WTC11 (cell line): ENCODE results near the gene NFAM1. TPM values are rescaled to one million over a fixed set of nuclear protein-coding genes. Genes with fewer than 3 reads are reported as not detected.

Experiments
- CBFB ChIP-seq: sonication (generic); formaldehyde crosslinking; IDR thresholded peaks from 2 replicates; pipeline ENCODE4 v1.8.1; 2022; ENCODE audit warnings: mild to moderate bottlenecking, low read depth, missing genetic modification reagents
- total RNA-seq: library from RNA; stranded (reverse); gene quantifications from 3 replicates; pipeline ENCODE4 v1.2.3, GENCODE V29; 2021
- TF ChIP-seq, protein P1 (sequence below): fragments of 250-450 bp; sonication (Bioruptor Pico); conservative IDR thresholded peaks from 2 replicates; pipeline ENCODE4 v1.9.0; 2021; ENCODE audit warnings: mild to moderate bottlenecking

Gene NFAM1
- total RNA-seq, 1 experiment from 2014 or later: 1.6 TPM

DNA sequence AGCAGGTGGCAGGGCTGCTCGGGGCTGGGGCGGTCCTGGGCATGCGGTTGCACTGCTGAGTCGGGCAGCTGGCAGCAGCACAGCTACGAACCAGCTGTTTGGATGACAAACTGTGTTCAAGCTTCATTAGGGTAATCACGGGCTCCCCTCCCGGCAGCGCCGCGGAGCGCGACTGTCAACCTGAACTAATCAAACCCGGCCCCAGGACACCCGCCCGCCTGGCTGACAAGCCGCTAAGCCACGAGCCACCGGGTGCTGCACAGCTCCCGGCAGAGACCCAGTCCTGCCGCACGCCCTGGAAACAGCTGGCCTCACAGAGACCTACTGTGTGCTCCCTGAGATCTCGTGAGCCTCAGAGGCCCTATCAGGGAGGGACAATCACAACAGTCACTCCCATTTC is 101.2 kb downstream of the NFAM1 start (continued):
- no peak for TF ChIP-seq CBFB (CRISPR knock-in tag)
- TF ChIP-seq, protein P1, sequence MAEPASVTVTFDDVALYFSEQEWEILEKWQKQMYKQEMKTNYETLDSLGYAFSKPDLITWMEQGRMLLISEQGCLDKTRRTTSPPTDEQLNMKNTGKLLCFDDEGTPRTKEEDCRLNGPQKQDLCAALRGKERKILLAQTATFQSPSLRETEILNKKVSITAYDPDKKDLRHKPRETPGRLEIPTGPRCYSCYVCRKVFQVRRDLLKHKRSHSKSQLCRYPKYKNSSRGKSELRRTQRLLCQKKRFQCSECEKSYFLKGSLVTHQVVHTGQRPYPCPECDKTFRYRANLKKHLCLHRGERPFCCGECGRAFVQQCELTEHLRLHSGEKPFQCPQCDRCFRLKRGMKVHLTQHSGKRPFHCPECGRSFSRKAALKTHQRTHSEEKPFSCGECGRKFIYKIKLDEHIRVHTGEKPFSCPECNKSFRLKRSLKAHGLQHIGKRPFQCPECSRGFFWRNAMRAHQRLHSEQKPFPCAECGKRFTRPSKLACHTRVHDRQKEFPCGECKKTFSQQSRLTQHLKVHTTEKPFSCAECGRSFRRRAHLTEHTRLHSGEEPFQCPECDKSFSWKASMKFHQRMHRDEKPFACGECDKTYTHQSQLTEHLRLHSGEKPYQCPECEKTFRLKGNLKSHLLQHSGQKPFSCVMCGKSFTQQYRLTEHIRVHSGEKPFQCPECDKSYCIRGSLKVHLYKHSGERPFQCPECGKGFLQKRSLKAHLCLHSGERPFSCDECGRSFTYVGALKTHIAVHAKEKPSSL: no peak

Other genes with a start within 250 kb of the NFAM1 start
- gene TCF20, start 161.8 kb downstream of the NFAM1 start, total RNA-seq: 68.6 to 77.0 TPM (median 74.3 TPM) in 3 replicates
- 72.9 to 95.0 TPM (median 76.5 TPM) in 3 replicates for gene RRP7A, start 87.4 kb upstream of the NFAM1 start, total RNA-seq
- gene SERHL2, start 121.6 kb upstream of the NFAM1 start, total RNA-seq: 0.37 to 1.1 TPM (median 0.92 TPM) in 3 replicates
- 73.2 to 88.7 TPM (median 82.1 TPM) in 3 replicates for gene POLDIP3, start 182.5 kb upstream of the NFAM1 start, total RNA-seq
- 0.23 to 0.74 TPM (median 0.25 TPM) in 3 replicates for gene ATP5MGL, start 208.2 kb upstream of the NFAM1 start, total RNA-seq
- 85.4 to 98.7 TPM (median 93.9 TPM) in 3 replicates for gene CYB5R3, start 217.0 kb upstream of the NFAM1 start, total RNA-seq